ENCODE results near the gene AQP5. TPM values are rescaled to one million over a fixed set of nuclear protein-coding genes. Genes with fewer than 3 reads are reported as not detected.

AQP5 gene
- total RNA-seq, result 1.2 and 3.7 TPM in 2 replicates

GRCh38 chr12:49961111-49961922 lies at the start of gene AQP5:
Gene AQP5 (plus strand): TSS chr12:49961872. CDS start chr12:49962018, 146 bp downstream.

GRCh38 chr12:49950273-49951251 lies 11.1 kb upstream of the AQP5 start, which contains the start of gene AQP2:
Gene AQP2 (plus strand): TSS chr12:49950737. CDS start chr12:49950831, 94 bp downstream.

DNA sequence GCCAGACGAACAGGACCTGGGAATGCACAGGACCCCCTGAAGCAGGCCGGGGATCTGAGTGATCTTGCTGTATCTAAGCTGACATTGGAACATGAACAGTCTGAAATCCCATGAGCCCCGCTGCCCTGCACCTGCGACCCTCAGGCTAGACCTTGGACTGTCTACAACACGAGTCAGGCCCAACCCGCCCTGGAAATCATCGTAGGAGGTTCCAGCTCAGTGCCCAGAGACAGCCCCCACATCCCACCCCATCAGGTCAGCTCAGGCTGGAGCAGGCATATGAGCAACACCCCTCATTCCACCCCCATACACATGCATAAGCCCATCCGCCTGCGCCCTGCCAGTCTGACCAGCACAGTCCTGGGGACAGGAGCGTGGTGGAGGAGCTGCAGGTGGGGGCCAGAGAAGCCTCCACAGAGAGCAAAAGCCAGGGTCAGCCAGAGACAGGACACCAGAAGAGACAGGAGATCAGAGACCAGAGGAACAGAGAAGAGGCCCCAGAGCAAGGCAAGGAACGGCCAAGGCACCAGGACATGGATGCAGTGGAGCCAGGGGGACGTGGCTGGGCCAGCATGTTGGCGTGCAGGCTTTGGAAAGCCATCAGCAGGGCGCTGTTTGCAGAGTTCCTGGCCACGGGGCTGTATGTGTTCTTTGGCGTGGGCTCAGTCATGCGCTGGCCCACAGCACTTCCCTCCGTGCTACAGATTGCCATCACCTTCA lies 11.1 kb downstream of the AQP5 start, which contains the start of gene AQP6:
Gene AQP6, plus strand, starts transcription at position 307 of the 720 bp plus-strand sequence. Its CDS starts 227 bp downstream, at position 534.

Other genes starting within 250 kb of the AQP5 start
- 324 and 405 TPM in 2 replicates for gene TMBIM6, start 220.3 kb upstream of the AQP5 start, total RNA-seq
- 12.6 and 16.8 TPM in 2 replicates for gene NCKAP5L, start 133.5 kb upstream of the AQP5 start, total RNA-seq
- gene BCDIN3D, start 118.8 kb upstream of the AQP5 start, total RNA-seq, result 1.6 and 2.8 TPM in 2 replicates
- gene FAIM2, start 58.0 kb upstream of the AQP5 start, total RNA-seq, result not detected in 2 replicates
- gene AQP2, start 11.1 kb upstream of the AQP5 start, total RNA-seq, result not detected in 2 replicates
- gene AQP6, start 11.1 kb downstream of the AQP5 start, total RNA-seq, result 0.14 TPM in 1 of 2 replicates, not detected in the other
- gene RACGAP1, start 63.6 kb downstream of the AQP5 start, total RNA-seq, result 54.8 and 57.2 TPM in 2 replicates
- gene ASIC1, start 95.7 kb downstream of the AQP5 start, total RNA-seq, result 5.4 and 5.9 TPM in 2 replicates
- 41.6 and 74.7 TPM in 2 replicates for gene SMARCD1, start 123.5 kb downstream of the AQP5 start, total RNA-seq
- gene GPD1, start 142.1 kb downstream of the AQP5 start, total RNA-seq, result 0.14 TPM in 1 of 2 replicates, not detected in the other
- gene COX14, start 150.4 kb downstream of the AQP5 start, total RNA-seq, result 57.8 and 64.6 TPM in 2 replicates
- 22.3 and 53.7 TPM in 2 replicates for gene CERS5, start 205.5 kb downstream of the AQP5 start, total RNA-seq